Dendritic cell treated with granulocyte-macrophage colony-stimulating factor and Interleukin-4, amounts not matched to agents 40 ng/mL and 50 ng/mL, for 4 days (primary cell): ENCODE data around the gene ARMC8.

Experiments used
- H3K27ac Mint-ChIP-seq: one replicate; pipeline ENCODE4 v1.8.0; 2022; ENCODE audit warnings: mild to moderate bottlenecking, mixed read lengths
- H3K27me3 Mint-ChIP-seq: one replicate; pipeline ENCODE4 v1.8.0; 2022; ENCODE audit warnings: mild to moderate bottlenecking, mixed read lengths
- H3K36me3 Mint-ChIP-seq: one replicate; pipeline ENCODE4 v1.8.0; 2022; ENCODE audit warnings: low read depth, mixed read lengths
- H3K4me1 Mint-ChIP-seq: one replicate; pipeline ENCODE4 v1.8.0; 2022; ENCODE audit warnings: low read depth, mixed read lengths
- H3K4me3 Mint-ChIP-seq: one replicate; pipeline ENCODE4 v1.8.0; 2022; ENCODE audit warnings: mild to moderate bottlenecking, moderate library complexity, mixed read lengths
- H3K9me3 Mint-ChIP-seq: one replicate; pipeline ENCODE4 v1.8.0; 2022; ENCODE audit warnings: mixed read lengths
- intact Hi-C: fragments of 100-400 bp; cut with micrococcal nuclease; formaldehyde crosslinking; loops from one replicate; pipeline ENCODE4 v1.15.0; 2022

ARMC8 gene

GRCh38 chr3:138241061-138241460 lies 54.0 kb downstream of the ARMC8 start:
- intact Hi-C loops, result loop anchor here (10.0 kb wide), 1 partner anchor 176 kb away; no protein-coding TSS in a partner anchor
- Mint-ChIP-seq H3K9me3 (no peaks in the 10 kb centered on the region), H3K4me3 (no peak overlapping the region), H3K36me3 (peaks cover 62% of the 10 kb centered on the region), H3K27ac (no peak overlapping the region), H3K27me3 (no peaks in the 10 kb centered on the region), H3K4me1 (no peaks in the 10 kb centered on the region)

- Mint-ChIP-seq H3K27ac (no peak overlapping the region), H3K9me3 (no peaks in the 10 kb centered on the region), H3K4me3 (no peak overlapping the region), H3K27me3 (no peaks in the 10 kb centered on the region), H3K4me1 (no peaks in the 10 kb centered on the region), H3K36me3 (peaks cover 61% of the 10 kb centered on the region)
- intact Hi-C loops, result loop anchor here (10.0 kb wide), 1 partner anchor 177 kb away; no protein-coding TSS in a partner anchor
Observed at GRCh38 chr3:138241676-138242075, 54.6 kb downstream of the ARMC8 start.

- no peak overlapping the region for H3K4me3 Mint-ChIP-seq
- H3K27ac Mint-ChIP-seq, result no peak overlapping the region
- intact Hi-C loops, result loop anchor here (10.0 kb wide), 1 partner anchor 178 kb away; no protein-coding TSS in a partner anchor
- no peaks in the 10 kb centered on the region for H3K9me3 Mint-ChIP-seq
- H3K36me3 Mint-ChIP-seq, result peaks cover 60% of the 10 kb centered on the region
- H3K27me3 Mint-ChIP-seq, result no peaks in the 10 kb centered on the region
- H3K4me1 Mint-ChIP-seq, result no peaks in the 10 kb centered on the region
Observed at GRCh38 chr3:138242466-138242865, 55.4 kb downstream of the ARMC8 start.

- H3K4me3 Mint-ChIP-seq, result no peak overlapping the region
- intact Hi-C loops, result loop anchor here (10.0 kb wide), 1 partner anchor 180 kb away; no protein-coding TSS in a partner anchor
- H3K4me1 Mint-ChIP-seq, result no peaks in the 10 kb centered on the region
- peaks cover 69% of the 10 kb centered on the region for H3K36me3 Mint-ChIP-seq
- no peaks in the 10 kb centered on the region for H3K27me3 Mint-ChIP-seq
- no peaks in the 10 kb centered on the region for H3K9me3 Mint-ChIP-seq
- H3K27ac Mint-ChIP-seq, result no peak overlapping the region
Observed at GRCh38 chr3:138245026-138245425, 57.9 kb downstream of the ARMC8 start.

- H3K4me1 Mint-ChIP-seq, result no peaks in the 10 kb centered on the region
- intact Hi-C loops, result loop anchor here (10.0 kb wide), 1 partner anchor 185 kb away; no protein-coding TSS in a partner anchor
- no peak overlapping the region for H3K4me3 Mint-ChIP-seq
- peaks cover 46% of the 10 kb centered on the region for H3K36me3 Mint-ChIP-seq
- H3K9me3 Mint-ChIP-seq, result no peaks in the 10 kb centered on the region
- no peak overlapping the region for H3K27ac Mint-ChIP-seq
- H3K27me3 Mint-ChIP-seq, result no peaks in the 10 kb centered on the region
Observed at GRCh38 chr3:138249636-138250035, 62.5 kb downstream of the ARMC8 start.

GRCh38 chr3:138253609-138254008 lies 66.5 kb downstream of the ARMC8 start:
- no peak overlapping the region for H3K27ac Mint-ChIP-seq
- no peak overlapping the region for H3K4me3 Mint-ChIP-seq
- no peaks in the 10 kb centered on the region for H3K4me1 Mint-ChIP-seq
- H3K9me3 Mint-ChIP-seq, result no peaks in the 10 kb centered on the region
- H3K27me3 Mint-ChIP-seq, result no peaks in the 10 kb centered on the region
- intact Hi-C loops, result no loop called here
- peaks cover 39% of the 10 kb centered on the region for H3K36me3 Mint-ChIP-seq

- intact Hi-C loops, result no loop called here
- H3K27me3 Mint-ChIP-seq, result no peaks in the 10 kb centered on the region
- no peak overlapping the region for H3K27ac Mint-ChIP-seq
- peaks cover 42% of the 10 kb centered on the region for H3K36me3 Mint-ChIP-seq
- H3K4me1 Mint-ChIP-seq, result no peaks in the 10 kb centered on the region
- H3K4me3 Mint-ChIP-seq, result no peak overlapping the region
- no peaks in the 10 kb centered on the region for H3K9me3 Mint-ChIP-seq
Observed at GRCh38 chr3:138254216-138254615, 67.1 kb downstream of the ARMC8 start.

- peaks cover 45% of the 10 kb centered on the region for H3K36me3 Mint-ChIP-seq
- H3K27ac Mint-ChIP-seq, result no peak overlapping the region
- no peaks in the 10 kb centered on the region for H3K9me3 Mint-ChIP-seq
- intact Hi-C loops, result no loop called here
- no peak overlapping the region for H3K4me3 Mint-ChIP-seq
- no peaks in the 10 kb centered on the region for H3K27me3 Mint-ChIP-seq
- no peaks in the 10 kb centered on the region for H3K4me1 Mint-ChIP-seq
Observed at GRCh38 chr3:138256022-138256421, 68.9 kb downstream of the ARMC8 start.

- no peaks in the 10 kb centered on the region for H3K27me3 Mint-ChIP-seq
- H3K4me1 Mint-ChIP-seq, result no peaks in the 10 kb centered on the region
- H3K36me3 Mint-ChIP-seq, result peaks cover 60% of the 10 kb centered on the region
- H3K9me3 Mint-ChIP-seq, result no peaks in the 10 kb centered on the region
- H3K4me3 Mint-ChIP-seq, result no peak overlapping the region
- no peak overlapping the region for H3K27ac Mint-ChIP-seq
- intact Hi-C loops, result no loop called here
Observed at GRCh38 chr3:138257986-138258385, 70.9 kb downstream of the ARMC8 start.

- Mint-ChIP-seq H3K9me3 (no peaks in the 10 kb centered on the region), H3K27ac (no peak overlapping the region), H3K4me3 (no peak overlapping the region), H3K4me1 (no peaks in the 10 kb centered on the region), H3K27me3 (no peaks in the 10 kb centered on the region), H3K36me3 (peaks cover 64% of the 10 kb centered on the region)
- intact Hi-C loops, result no loop called here
Observed at GRCh38 chr3:138259126-138259525, 72.0 kb downstream of the ARMC8 start.

GRCh38 chr3:138260611-138261010 lies 73.5 kb downstream of the ARMC8 start:
- H3K4me1 Mint-ChIP-seq, result no peaks in the 10 kb centered on the region
- H3K9me3 Mint-ChIP-seq, result no peaks in the 10 kb centered on the region
- H3K4me3 Mint-ChIP-seq, result no peak overlapping the region
- intact Hi-C loops, result no loop called here
- H3K36me3 Mint-ChIP-seq, result peaks cover 75% of the 10 kb centered on the region
- no peak overlapping the region for H3K27ac Mint-ChIP-seq
- no peaks in the 10 kb centered on the region for H3K27me3 Mint-ChIP-seq

- Mint-ChIP-seq H3K27me3 (no peaks in the 10 kb centered on the region), H3K36me3 (peaks cover 79% of the 10 kb centered on the region), H3K4me1 (no peaks in the 10 kb centered on the region), H3K9me3 (no peaks in the 10 kb centered on the region), H3K4me3 (no peak overlapping the region), H3K27ac (no peak overlapping the region)
- intact Hi-C loops, result no loop called here
Observed at GRCh38 chr3:138263104-138263503, 76.0 kb downstream of the ARMC8 start.

GRCh38 chr3:138265745-138266144 lies 78.6 kb downstream of the ARMC8 start:
- H3K4me3 Mint-ChIP-seq, result no peak overlapping the region
- H3K27ac Mint-ChIP-seq, result no peak overlapping the region
- intact Hi-C loops, result no loop called here
- no peaks in the 10 kb centered on the region for H3K27me3 Mint-ChIP-seq
- H3K36me3 Mint-ChIP-seq, result peaks cover 68% of the 10 kb centered on the region
- no peaks in the 10 kb centered on the region for H3K9me3 Mint-ChIP-seq
- no peaks in the 10 kb centered on the region for H3K4me1 Mint-ChIP-seq

GRCh38 chr3:138267083-138267482 lies 80.0 kb downstream of the ARMC8 start:
- intact Hi-C loops, result no loop called here

GRCh38 chr3:138270245-138270644 lies 83.1 kb downstream of the ARMC8 start:
- intact Hi-C loops, result no loop called here
- Mint-ChIP-seq H3K4me1 (peaks cover 5% of the 10 kb centered on the region), H3K36me3 (peaks cover 83% of the 10 kb centered on the region)

More at GRCh38 chr3:138267083-138267482, 80.0 kb downstream of the ARMC8 start:
- Mint-ChIP-seq H3K27ac (no peak overlapping the region), H3K4me1 (peaks cover 5% of the 10 kb centered on the region), H3K4me3 (no peak overlapping the region), H3K27me3 (no peaks in the 10 kb centered on the region), H3K9me3 (no peaks in the 10 kb centered on the region), H3K36me3 (peaks cover 72% of the 10 kb centered on the region)

More at GRCh38 chr3:138270245-138270644, 83.1 kb downstream of the ARMC8 start:
- H3K9me3 Mint-ChIP-seq, result no peaks in the 10 kb centered on the region
- H3K27me3 Mint-ChIP-seq, result no peaks in the 10 kb centered on the region
- no peak overlapping the region for H3K27ac Mint-ChIP-seq
- H3K4me3 Mint-ChIP-seq, result no peak overlapping the region
